GM12865 (cell line): ENCODE results near the gene FGF22.

Source experiments
- DNase-seq: peaks from one replicate; pipeline ENCODE4 v3.0.0; 2010; ENCODE audit warnings: low read depth
- H3K4me3 ChIP-seq: 2 replicates; pipeline ENCODE4 v1.5.1; 2011; ENCODE audit warnings: mild to moderate bottlenecking, low read depth, low read length, control low read depth
- TF ChIP-seq, protein P1 (sequence below): IDR thresholded peaks from 2 replicates; pipeline ENCODE4 v1.5.1; 2011; ENCODE audit warnings: low read length, control low read depth, low read depth, inconsistent platforms; ENCODE audit not compliant: insufficient read depth; ENCODE audit errors: missing control alignments

FGF22 gene

DNA sequence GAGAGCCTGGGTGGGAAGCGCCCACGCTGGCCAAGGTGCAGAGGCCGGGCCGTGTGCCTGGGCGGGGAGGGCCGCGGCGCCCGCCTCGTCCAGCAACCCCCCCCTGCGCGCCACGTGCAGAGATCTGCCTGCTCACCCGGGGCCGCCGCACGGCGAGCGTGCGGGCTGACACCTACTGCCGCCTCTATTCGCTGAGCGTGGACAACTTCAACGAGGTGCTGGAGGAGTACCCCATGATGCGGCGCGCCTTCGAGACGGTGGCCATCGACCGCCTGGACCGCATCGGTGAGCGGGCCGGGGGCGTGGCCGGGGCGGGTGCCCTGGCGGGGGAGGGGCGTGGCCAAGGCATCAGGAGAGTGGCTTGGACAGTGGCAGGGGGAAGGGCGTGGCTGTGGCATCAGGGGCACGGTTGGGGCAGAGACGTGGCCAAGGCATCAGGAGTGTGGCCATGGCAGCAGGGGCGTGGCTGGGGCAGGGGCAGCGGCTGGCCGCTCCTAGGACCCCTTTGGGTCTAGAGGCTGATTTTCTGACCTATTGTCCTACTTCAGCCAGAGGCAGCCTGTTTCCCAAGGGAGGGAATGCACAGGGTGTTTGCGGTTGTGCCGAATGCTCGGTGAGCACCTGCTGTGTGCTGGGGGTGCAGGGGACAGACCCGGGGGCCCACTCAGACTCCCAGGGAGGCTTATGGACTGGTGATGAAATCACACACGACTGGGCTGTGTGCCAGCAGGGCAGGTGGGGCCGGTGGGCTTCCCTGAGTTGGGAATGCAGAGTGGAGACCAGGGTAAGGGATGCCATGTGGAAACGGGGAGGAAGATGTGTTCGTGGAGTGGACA is 25.7 kb upstream of the FGF22 start:
- TF ChIP-seq, protein P1, sequence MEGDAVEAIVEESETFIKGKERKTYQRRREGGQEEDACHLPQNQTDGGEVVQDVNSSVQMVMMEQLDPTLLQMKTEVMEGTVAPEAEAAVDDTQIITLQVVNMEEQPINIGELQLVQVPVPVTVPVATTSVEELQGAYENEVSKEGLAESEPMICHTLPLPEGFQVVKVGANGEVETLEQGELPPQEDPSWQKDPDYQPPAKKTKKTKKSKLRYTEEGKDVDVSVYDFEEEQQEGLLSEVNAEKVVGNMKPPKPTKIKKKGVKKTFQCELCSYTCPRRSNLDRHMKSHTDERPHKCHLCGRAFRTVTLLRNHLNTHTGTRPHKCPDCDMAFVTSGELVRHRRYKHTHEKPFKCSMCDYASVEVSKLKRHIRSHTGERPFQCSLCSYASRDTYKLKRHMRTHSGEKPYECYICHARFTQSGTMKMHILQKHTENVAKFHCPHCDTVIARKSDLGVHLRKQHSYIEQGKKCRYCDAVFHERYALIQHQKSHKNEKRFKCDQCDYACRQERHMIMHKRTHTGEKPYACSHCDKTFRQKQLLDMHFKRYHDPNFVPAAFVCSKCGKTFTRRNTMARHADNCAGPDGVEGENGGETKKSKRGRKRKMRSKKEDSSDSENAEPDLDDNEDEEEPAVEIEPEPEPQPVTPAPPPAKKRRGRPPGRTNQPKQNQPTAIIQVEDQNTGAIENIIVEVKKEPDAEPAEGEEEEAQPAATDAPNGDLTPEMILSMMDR, result no peak
- DNase-seq, result no peak
- no peak overlapping the region for H3K4me3 ChIP-seq

DNA sequence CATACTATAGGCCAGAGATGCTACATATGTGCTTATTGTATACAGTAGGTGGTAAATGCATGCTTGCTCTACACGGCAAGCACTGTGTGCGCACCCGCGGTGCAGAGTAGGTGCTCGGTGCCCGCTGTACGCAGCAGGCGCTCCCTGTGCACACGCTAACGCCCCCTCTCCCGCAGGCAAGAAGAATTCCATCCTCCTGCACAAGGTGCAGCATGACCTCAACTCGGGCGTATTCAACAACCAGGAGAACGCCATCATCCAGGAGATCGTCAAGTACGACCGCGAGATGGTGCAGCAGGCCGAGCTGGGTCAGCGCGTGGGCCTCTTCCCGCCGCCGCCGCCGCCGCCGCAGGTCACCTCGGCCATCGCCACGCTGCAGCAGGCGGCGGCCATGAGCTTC is 24.1 kb upstream of the FGF22 start:
- TF ChIP-seq, protein P1, result no peak
- no peak overlapping the region for H3K4me3 ChIP-seq
- no peak for DNase-seq

DNA sequence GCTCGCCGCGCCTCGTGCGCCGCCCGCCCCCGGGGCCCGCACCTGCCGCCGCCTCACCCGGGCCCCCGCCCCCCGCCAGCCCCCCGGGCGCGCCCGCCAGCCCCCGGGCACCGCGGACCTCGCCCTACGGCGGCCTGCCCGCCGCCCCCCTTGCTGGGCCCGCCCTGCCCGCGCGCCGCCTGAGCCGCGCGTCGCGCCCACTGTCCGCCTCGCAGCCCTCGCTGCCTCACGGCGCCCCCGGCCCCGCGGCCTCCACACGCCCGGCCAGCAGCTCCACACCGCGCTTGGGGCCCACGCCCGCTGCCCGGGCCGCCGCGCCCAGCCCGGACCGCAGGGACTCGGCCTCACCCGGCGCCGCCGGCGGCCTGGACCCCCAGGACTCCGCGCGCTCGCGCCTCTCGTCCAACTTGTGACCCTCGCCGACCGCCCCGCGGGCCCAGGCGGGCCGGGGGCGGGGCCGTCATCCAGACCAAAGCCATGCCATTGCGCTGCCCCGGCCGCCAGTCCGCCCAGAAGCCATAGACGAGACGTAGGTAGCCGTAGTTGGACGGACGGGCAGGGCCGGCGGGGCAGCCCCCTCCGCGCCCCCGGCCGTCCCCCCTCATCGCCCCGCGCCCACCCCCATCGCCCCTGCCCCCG is 23.5 kb upstream of the FGF22 start:
- no peak overlapping the region for H3K4me3 ChIP-seq
- TF ChIP-seq, protein P1, result no peak
- DNase-seq, result no peak

DNA sequence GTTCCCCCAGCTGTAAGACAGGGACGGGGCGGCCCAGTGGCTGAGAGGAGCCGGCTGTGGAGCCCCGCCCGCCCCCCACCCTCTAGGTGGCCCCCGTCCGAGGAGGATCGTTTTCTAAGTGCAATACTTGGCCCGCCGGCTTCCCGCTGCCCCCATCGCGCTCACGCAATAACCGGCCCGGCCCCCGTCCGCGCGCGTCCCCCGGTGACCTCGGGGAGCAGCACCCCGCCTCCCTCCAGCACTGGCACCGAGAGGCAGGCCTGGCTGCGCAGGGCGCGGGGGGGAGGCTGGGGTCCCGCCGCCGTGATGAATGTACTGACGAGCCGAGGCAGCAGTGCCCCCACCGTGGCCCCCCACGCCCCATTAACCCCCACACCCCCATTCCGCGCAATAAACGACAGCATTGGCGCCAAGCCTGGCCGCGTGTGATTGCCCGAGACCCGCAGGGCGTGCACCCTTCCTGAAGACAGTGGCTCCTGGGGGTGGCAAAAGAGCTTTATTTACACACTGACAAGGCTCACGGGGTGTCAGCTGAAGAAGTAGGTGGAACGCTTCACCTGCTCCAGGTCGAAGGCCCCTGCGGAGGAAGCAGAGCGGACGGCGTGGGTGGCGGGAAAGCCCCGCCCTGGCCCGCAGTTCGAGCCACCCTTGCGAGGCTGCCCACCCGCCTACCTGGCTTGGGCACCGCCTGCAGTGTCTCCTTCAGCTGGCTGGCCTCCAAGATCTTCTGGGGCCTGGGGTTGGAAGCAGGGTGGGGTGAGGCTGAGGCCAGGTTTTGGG is 22.7 kb upstream of the FGF22 start:
- TF ChIP-seq, protein P1, result no peak
- DNase-seq, result no peak
- no peak overlapping the region for H3K4me3 ChIP-seq

DNA sequence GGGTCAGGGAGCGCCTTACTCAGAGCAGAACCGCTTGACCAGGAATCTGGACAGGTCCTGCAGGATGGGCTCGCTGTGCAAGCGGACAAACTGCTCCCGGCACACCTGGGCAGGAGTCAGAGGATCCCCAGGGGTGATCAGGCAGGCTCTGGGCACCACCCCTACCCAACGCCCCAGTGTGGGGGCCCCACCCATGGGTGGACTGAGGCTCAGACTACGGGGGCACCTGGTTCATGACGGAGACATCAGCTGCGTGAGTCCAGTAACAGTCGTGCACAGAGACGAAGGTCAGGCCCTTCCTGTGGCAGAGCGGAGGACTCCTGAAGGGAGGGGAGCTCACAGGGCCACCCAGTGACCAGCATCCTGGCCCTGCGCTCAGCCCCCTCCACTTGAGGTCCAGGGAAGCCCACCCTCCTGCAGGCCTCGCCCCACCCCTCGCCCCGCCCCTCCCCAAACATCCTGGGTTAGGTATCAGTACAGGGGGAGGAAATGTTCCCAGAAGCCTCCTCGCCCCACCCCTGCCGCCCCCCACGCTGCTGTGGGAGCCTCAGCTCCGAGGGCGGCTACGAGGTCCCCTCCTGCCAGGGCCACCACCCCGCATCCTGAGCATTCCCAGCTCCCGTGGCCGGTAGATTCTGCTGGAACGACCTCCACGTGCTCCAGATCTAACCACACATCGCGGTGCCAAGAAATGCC is 22.0 kb upstream of the FGF22 start:
- TF ChIP-seq, protein P1, result no peak
- H3K4me3 ChIP-seq, result no peak overlapping the region
- DNase-seq, result no peak

DNA sequence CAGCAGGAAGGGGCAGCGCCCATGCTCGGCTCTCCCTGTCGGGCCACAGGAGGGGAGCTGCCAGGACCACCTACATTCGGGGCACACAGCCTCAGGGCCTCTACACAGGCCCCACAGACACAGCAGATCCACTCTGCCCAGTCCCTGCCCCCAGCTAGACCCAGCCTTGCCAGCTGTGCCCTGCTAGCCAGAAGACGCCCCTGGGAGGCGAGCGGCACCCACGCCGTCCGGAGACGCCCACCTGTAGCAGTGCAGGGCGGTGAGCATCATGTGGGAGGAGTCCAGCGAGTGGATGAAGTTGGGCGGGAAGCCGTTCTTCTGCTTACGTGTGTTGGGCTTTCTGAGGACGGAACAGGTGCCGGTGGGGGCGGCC is 21.4 kb upstream of the FGF22 start:
- DNase-seq, result no peak
- no peak overlapping the region for H3K4me3 ChIP-seq
- TF ChIP-seq, protein P1, result no peak
